ENCODE results near the gene GADD45B. TPM values are rescaled to one million over a fixed set of nuclear protein-coding genes. Genes with fewer than 3 reads are reported as not detected.
A peak's percentile ranks its signal among the peaks of the same experiment; 100 is the strongest.

The GADD45B gene
- total RNA-seq, 1 experiment from 2014 or later: 37.9 TPM

DNA sequence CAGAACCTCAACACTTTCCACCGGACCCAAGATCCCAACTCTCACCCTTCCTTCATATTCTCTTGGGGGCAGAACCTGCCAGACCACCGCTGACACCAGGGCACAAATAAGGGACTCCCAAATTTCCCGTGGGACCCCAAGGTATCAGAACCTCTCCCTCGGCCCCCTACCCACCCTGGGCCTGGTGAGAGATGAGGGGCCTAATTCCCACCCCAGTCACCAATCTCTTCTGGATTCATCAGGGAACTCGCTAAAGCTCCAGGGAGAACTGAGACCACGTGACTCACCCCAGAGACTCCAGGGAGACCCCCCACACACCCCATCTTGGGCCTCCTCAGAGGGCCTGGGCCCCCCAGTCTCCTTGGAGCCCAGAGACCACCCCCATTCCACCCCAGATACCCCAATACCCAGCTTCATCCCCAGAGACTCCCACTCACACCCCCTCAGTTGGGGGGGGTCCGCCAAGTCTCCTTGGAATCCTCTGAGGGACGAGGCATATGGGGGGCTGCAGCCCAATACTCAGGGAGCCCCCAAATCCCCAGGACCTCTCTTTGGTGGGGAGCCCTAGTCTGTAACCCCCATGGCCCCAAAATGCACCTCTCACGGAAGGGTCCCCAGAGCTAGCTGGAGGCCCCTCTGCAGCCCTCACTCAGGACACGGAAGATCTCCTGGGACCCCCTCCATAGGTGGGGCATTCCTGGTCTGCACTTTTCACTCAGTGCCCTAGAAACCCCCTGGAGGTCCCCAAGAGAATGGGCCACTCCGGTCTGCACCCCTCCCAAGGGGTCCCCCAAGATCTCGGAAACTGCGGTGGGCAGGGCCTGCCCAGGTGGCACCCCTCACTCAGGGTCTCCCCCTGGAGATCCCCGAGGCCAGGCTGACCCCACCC lies 20.7 kb upstream of the GADD45B start:
- Histone ChIP-seq H2AFZ (ENCODE audit: low read depth, low read length, poor library complexity, severe bottlenecking) (no peak overlapping the region), H4K20me1 (ENCODE audit: insufficient read depth) (peaks cover 9% of the 10 kb centered on the region; the same call in 1 of the 2 replicates), H3K36me3 (ENCODE audit: control insufficient read depth in 1 of 2, insufficient read depth in 2 of 2, low read length in 2 of 2) (peaks cover 0 to 11% of the 10 kb centered on the region in 2 experiments), H3K4me3 (replicated peaks in 1 of 2; ENCODE audit: low read depth in 1 of 2, low read length in 2 of 2) (peak overlapping the region; percentile 92 to 95), H3K9ac (ENCODE audit: low read length) (peak overlapping the region; percentile 100), H3K9me2 (ENCODE audit: insufficient read depth) (no peaks in the 10 kb centered on the region), H3K27me3 (ENCODE audit: insufficient read depth, low read length) (no peaks in the 10 kb centered on the region), H3K4me1 (ENCODE audit: control insufficient read depth in 1 of 2, insufficient read depth in 2 of 2, low read length in 2 of 2) (peaks cover 0 to 24% of the 10 kb centered on the region in 2 experiments; a peak in 3 of 4 replicates), H3K27ac (ENCODE audit: low read depth, low read length) (peak overlapping the region; percentile 96), H3K9me3 (ENCODE audit: control insufficient read depth in 1 of 2, insufficient read depth in 1 of 2, low read depth in 1 of 2, low read length in 2 of 2) (no peaks in the 10 kb centered on the region), H3K4me2 (ENCODE audit: low read length) (peak overlapping the region; percentile 96), H3K79me2 (ENCODE audit: insufficient read depth, low read length) (peaks cover 68% of the 10 kb centered on the region)
- DNase-seq (ENCODE audit: low read depth, low spot score) (no peak), ATAC-seq (no peak)
- ChIA-PET CTCF (no interaction called here), RAD21 (ENCODE audit: low non-redundant PET in 1 of 2, low total read pairs in 2 of 2, uncharacterized antibody in 2 of 2, unreplicated experiment in 2 of 2) (no interaction called here), POLR2A (interaction anchor here (1.6 kb wide), 1 partner anchor 21 kb away, joined by 6 read pairs; the partner anchor contains the start of gene GADD45B)
- BruUV-seq (replicated peaks): no TSS peak
- intact Hi-C loops (cut with micrococcal nuclease): no loop called here
- no peak for TF ChIP-seq POLR2AphosphoS5 (IDR thresholded peaks at IDR 0.05; ENCODE audit: low read depth, low read length)
- TF ChIP-seq, protein P1, sequence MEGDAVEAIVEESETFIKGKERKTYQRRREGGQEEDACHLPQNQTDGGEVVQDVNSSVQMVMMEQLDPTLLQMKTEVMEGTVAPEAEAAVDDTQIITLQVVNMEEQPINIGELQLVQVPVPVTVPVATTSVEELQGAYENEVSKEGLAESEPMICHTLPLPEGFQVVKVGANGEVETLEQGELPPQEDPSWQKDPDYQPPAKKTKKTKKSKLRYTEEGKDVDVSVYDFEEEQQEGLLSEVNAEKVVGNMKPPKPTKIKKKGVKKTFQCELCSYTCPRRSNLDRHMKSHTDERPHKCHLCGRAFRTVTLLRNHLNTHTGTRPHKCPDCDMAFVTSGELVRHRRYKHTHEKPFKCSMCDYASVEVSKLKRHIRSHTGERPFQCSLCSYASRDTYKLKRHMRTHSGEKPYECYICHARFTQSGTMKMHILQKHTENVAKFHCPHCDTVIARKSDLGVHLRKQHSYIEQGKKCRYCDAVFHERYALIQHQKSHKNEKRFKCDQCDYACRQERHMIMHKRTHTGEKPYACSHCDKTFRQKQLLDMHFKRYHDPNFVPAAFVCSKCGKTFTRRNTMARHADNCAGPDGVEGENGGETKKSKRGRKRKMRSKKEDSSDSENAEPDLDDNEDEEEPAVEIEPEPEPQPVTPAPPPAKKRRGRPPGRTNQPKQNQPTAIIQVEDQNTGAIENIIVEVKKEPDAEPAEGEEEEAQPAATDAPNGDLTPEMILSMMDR (IDR thresholded peaks at IDR 0.05 in 2 of 3, conservative IDR thresholded peaks at IDR 0.05 in 1 of 3; ENCODE audit: borderline replicate concordance in 1 of 3, insufficient read depth in 1 of 3, low read depth in 2 of 3, low read length in 2 of 3): no peak
- TF ChIP-seq ZNF274 (IDR thresholded peaks at IDR 0.05; ENCODE audit: low read depth, low read length): no peak
- TF ChIP-seq, protein P2, sequence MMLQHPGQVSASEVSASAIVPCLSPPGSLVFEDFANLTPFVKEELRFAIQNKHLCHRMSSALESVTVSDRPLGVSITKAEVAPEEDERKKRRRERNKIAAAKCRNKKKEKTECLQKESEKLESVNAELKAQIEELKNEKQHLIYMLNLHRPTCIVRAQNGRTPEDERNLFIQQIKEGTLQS (IDR thresholded peaks at IDR 0.05): no peak
- no peak for TF ChIP-seq YY1 (IDR thresholded peaks at IDR 0.05; ENCODE audit: extremely low read depth, insufficient replicate concordance, low read depth, low read length)
- no peak for TF ChIP-seq TCF7L2 (IDR thresholded peaks at IDR 0.05; ENCODE audit: borderline replicate concordance, extremely low read depth, insufficient read depth, insufficient read length)
- no peak for TF ChIP-seq ELF1 (IDR thresholded peaks at IDR 0.05; ENCODE audit: borderline replicate concordance, low read depth)
- TF ChIP-seq SIN3A (IDR thresholded peaks at IDR 0.05; ENCODE audit: low read depth): no peak
- TF ChIP-seq POLR2A (IDR thresholded peaks at IDR 0.05; ENCODE audit: borderline replicate concordance, extremely low read depth, insufficient read depth, insufficient read length): no peak
- TF ChIP-seq EGR1 (IDR thresholded peaks at IDR 0.05; ENCODE audit: low read depth): no peak
- no peak for TF ChIP-seq FOSL1 (IDR thresholded peaks at IDR 0.05; ENCODE audit: low read depth)
- TF ChIP-seq RAD21 (IDR thresholded peaks at IDR 0.05; ENCODE audit: low read depth): no peak
- TF ChIP-seq JUND (IDR thresholded peaks at IDR 0.05): no peak
- TF ChIP-seq SRF (IDR thresholded peaks at IDR 0.05; ENCODE audit: low read depth): no peak
- TF ChIP-seq, protein P3, sequence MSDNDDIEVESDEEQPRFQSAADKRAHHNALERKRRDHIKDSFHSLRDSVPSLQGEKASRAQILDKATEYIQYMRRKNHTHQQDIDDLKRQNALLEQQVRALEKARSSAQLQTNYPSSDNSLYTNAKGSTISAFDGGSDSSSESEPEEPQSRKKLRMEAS (IDR thresholded peaks at IDR 0.05): no peak
- TF ChIP-seq EZH2 (IDR thresholded peaks at IDR 0.05): no peak
- no peak for TF ChIP-seq SP1 (IDR thresholded peaks at IDR 0.05; ENCODE audit: low read depth)
- TF ChIP-seq, protein P4, sequence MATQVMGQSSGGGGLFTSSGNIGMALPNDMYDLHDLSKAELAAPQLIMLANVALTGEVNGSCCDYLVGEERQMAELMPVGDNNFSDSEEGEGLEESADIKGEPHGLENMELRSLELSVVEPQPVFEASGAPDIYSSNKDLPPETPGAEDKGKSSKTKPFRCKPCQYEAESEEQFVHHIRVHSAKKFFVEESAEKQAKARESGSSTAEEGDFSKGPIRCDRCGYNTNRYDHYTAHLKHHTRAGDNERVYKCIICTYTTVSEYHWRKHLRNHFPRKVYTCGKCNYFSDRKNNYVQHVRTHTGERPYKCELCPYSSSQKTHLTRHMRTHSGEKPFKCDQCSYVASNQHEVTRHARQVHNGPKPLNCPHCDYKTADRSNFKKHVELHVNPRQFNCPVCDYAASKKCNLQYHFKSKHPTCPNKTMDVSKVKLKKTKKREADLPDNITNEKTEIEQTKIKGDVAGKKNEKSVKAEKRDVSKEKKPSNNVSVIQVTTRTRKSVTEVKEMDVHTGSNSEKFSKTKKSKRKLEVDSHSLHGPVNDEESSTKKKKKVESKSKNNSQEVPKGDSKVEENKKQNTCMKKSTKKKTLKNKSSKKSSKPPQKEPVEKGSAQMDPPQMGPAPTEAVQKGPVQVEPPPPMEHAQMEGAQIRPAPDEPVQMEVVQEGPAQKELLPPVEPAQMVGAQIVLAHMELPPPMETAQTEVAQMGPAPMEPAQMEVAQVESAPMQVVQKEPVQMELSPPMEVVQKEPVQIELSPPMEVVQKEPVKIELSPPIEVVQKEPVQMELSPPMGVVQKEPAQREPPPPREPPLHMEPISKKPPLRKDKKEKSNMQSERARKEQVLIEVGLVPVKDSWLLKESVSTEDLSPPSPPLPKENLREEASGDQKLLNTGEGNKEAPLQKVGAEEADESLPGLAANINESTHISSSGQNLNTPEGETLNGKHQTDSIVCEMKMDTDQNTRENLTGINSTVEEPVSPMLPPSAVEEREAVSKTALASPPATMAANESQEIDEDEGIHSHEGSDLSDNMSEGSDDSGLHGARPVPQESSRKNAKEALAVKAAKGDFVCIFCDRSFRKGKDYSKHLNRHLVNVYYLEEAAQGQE (IDR thresholded peaks at IDR 0.05; ENCODE audit: low read depth): no peak

Data from HCT116 (cell line).